Muscle of leg (tissue), 16 donors: ENCODE measurements around the gene NOS2. TPM values are rescaled to one million over a fixed set of nuclear protein-coding genes. Genes with fewer than 3 reads are reported as not detected.
"Not testable (repeated sequence)": the region's sequence is repeated elsewhere in the genome, so short reads cannot be mapped to it uniquely, and the experiment has no call there.

ENCODE experiments used
- DNase-seq: peaks from one replicate; pipeline ENCODE4 v3.0.0; 2013
- H3K27ac ChIP-seq: one replicate; pipeline ENCODE4 v1.5.1; 2013; ENCODE audit warnings: mild to moderate bottlenecking, low read length, control low read depth
- H3K27me3 ChIP-seq: one replicate; pipeline ENCODE4 v1.6.1; 2013; ENCODE audit warnings: low read length; ENCODE audit not compliant: control insufficient read depth, insufficient read depth
- H3K36me3 ChIP-seq: one replicate; pipeline ENCODE4 v1.6.1; 2013; ENCODE audit warnings: low read length; ENCODE audit not compliant: control insufficient read depth, insufficient read depth
- H3K4me1 ChIP-seq: one replicate; pipeline ENCODE4 v1.6.1; 2013; ENCODE audit warnings: low read length; ENCODE audit not compliant: control insufficient read depth, insufficient read depth
- H3K4me3 ChIP-seq: one replicate; pipeline ENCODE4 v1.5.1; 2013; ENCODE audit warnings: low read length, control low read depth
- H3K9me3 ChIP-seq: replicated peaks from 2 replicates; pipeline ENCODE4 v1.6.1; 2013; ENCODE audit warnings: low read depth, low read length; ENCODE audit not compliant: control insufficient read depth
- WGBS: methylation state at CpG from one replicate; pipeline ENCODE4 v1.1.5; 2013; ENCODE audit warnings: missing lambda C conversion rate; ENCODE audit not compliant: insufficient coverage; 5-methylcytosine and 5-hydroxymethylcytosine counted together
- long read RNA-seq, 11 donors: transcript quantifications; one replicate each; lab custom pipeline, GENCODE V29; 2026
- polyA plus RNA-seq, 8 donors: library from polyadenylated mRNA; unstranded; fragments of 120-200 nt; gene quantifications; one replicate each; pipeline versions ENCODE4 v1.2.1 to v1.2.3, GENCODE V29; 2013; ENCODE audit warnings: inconsistent platforms in 1 of 8, low replicate concordance in 1 of 8; ENCODE audit not compliant: insufficient read length in 8 of 8, insufficient read depth in 1 of 8
- total RNA-seq: library from RNA; stranded (reverse); fragments of 120-200 nt; gene quantifications from one replicate; pipeline ENCODE4 v1.2.4, GENCODE V29; 2013

The NOS2 gene
- 1.5 TPM for total RNA-seq
- polyA plus RNA-seq, result 1 to 10 TPM; 1.9 to 4.3 (median 2.6) TPM
- long read RNA-seq, donor 1, result 0 reads
- long read RNA-seq, donor 2, result 0 reads
- long read RNA-seq, donor 3, result 0 reads
- long read RNA-seq, donor 4, result 0 reads
- long read RNA-seq, donor 5, partial matches to known transcripts, result 0 of 1 reads
- long read RNA-seq, donor 5, other reads (novel, unspliced or antisense), result 0 of 1 reads
- long read RNA-seq, donor 6, partial matches to known transcripts, result 0 of 1 reads
- long read RNA-seq, donor 6, other reads (novel, unspliced or antisense), result 0 of 1 reads
- long read RNA-seq, donor 7, result 0 reads
- long read RNA-seq, donor 8, result 0 reads
- long read RNA-seq, donor 9, result 0 reads
- long read RNA-seq, donor 10, result 0 reads
- long read RNA-seq, donor 11, result 0 reads

GRCh38 chr17:27800522-27800921, at the start of gene NOS2:
NOS2 (minus strand) TSS chr17:27800529; CDS start chr17:27798809, 1,720 bp downstream.
- Histone ChIP-seq H3K9me3 (no peaks in the 10 kb centered on the region), H3K4me1 (peaks cover under 1% of the 10 kb centered on the region), H3K27ac (no peak within 1 kb of the TSS), H3K4me3 (no peak within 1 kb of the TSS), H3K27me3 (peaks cover 13% of the 10 kb centered on the region), H3K36me3 (no peaks in the 10 kb centered on the region)
- no peak for DNase-seq
- 43% methylated on average over 1 of the region's 1 CpG for WGBS

GRCh38 chr17:27849474-27850185, 49.3 kb upstream of the NOS2 start:
- no peaks in the 10 kb centered on the region for H3K9me3 ChIP-seq
- H3K36me3 ChIP-seq, result no peaks in the 10 kb centered on the region
- H3K4me1 ChIP-seq, result peaks cover 28% of the 10 kb centered on the region
- H3K4me3 ChIP-seq, result no peak overlapping the region
- whole genome bisulfite sequencing, result 32% methylated on average over 6 of the region's 9 CpGs
- peak; percentile 38 for DNase-seq
- no peaks in the 10 kb centered on the region for H3K27me3 ChIP-seq
- no peak overlapping the region for H3K27ac ChIP-seq

GRCh38 chr17:27848931-27849330, 48.6 kb upstream of the NOS2 start:
- H3K27ac ChIP-seq, result peak overlapping the region; percentile 47
- H3K27me3 ChIP-seq, result no peaks in the 10 kb centered on the region
- peaks cover 28% of the 10 kb centered on the region for H3K4me1 ChIP-seq
- H3K9me3 ChIP-seq, result no peaks in the 10 kb centered on the region
- peak; percentile 83 for DNase-seq
- no peak overlapping the region for H3K4me3 ChIP-seq
- no peaks in the 10 kb centered on the region for H3K36me3 ChIP-seq
- no CpG with 5 or more reads among the region's 3 CpGs for WGBS

GRCh38 chr17:27846808-27847307, 46.5 kb upstream of the NOS2 start:
- H3K4me3 ChIP-seq, DNase-seq, H3K27ac ChIP-seq, H3K27me3 ChIP-seq, H3K9me3 ChIP-seq, H3K36me3 ChIP-seq: not testable (repeated sequence)
- peaks cover 25% of the 10 kb centered on the region for H3K4me1 ChIP-seq
- 88% methylated on average over 10 of the region's 11 CpGs for WGBS

GRCh38 chr17:27846042-27846655, 45.8 kb upstream of the NOS2 start:
- H3K4me1 ChIP-seq, result peaks cover 25% of the 10 kb centered on the region
- no peaks in the 10 kb centered on the region for H3K36me3 ChIP-seq
- 86% methylated on average over 20 of the region's 23 CpGs for WGBS
- no peak for DNase-seq
- H3K27me3 ChIP-seq, result no peaks in the 10 kb centered on the region
- no peaks in the 10 kb centered on the region for H3K9me3 ChIP-seq
- peak overlapping the region; percentile 52 for H3K27ac ChIP-seq
- H3K4me3 ChIP-seq, result no peak overlapping the region

GRCh38 chr17:27845264-27846041, 45.1 kb upstream of the NOS2 start:
- DNase-seq, result peak; percentile 57
- no peaks in the 10 kb centered on the region for H3K9me3 ChIP-seq
- H3K36me3 ChIP-seq, result no peaks in the 10 kb centered on the region
- no peak overlapping the region for H3K4me3 ChIP-seq
- H3K27me3 ChIP-seq, result no peaks in the 10 kb centered on the region
- 70% methylated on average over 6 of the region's 13 CpGs for WGBS
- H3K27ac ChIP-seq, result peak overlapping the region; percentile 52
- H3K4me1 ChIP-seq, result peaks cover 21% of the 10 kb centered on the region

GRCh38 chr17:27840688-27841087, 40.4 kb upstream of the NOS2 start:
- Histone ChIP-seq H3K27me3 (no peaks in the 10 kb centered on the region), H3K36me3 (no peaks in the 10 kb centered on the region), H3K9me3 (no peaks in the 10 kb centered on the region), H3K27ac (no peak overlapping the region), H3K4me1 (peaks cover 5% of the 10 kb centered on the region), H3K4me3 (no peak overlapping the region)
- no peak for DNase-seq
- WGBS, result no CpG with 5 or more reads among the region's 1 CpG

GRCh38 chr17:27840406-27840678, 40.0 kb upstream of the NOS2 start:
- H3K9me3 ChIP-seq, H3K4me3 ChIP-seq, H3K36me3 ChIP-seq, H3K27me3 ChIP-seq, H3K27ac ChIP-seq, DNase-seq, H3K4me1 ChIP-seq: not testable (repeated sequence)
- no CpG with 5 or more reads among the region's 1 CpG for WGBS

GRCh38 chr17:27839571-27840405, 39.5 kb upstream of the NOS2 start:
- H3K4me3 ChIP-seq, H3K27me3 ChIP-seq, DNase-seq, H3K9me3 ChIP-seq, H3K4me1 ChIP-seq, H3K27ac ChIP-seq, H3K36me3 ChIP-seq: not testable (repeated sequence)
- no CpG with 5 or more reads among the region's 4 CpGs for WGBS
